GM19395 (cell line): ENCODE data around the gene LYRM2.

Experiments
- ATAC-seq: cut with Tn5 transposase; IDR thresholded peaks from one replicate; pipeline ENCODE4 v1.9.1; 2021; ENCODE audit warnings: mild to moderate bottlenecking, moderate library complexity; ENCODE audit not compliant: unreplicated experiment

Gene LYRM2

DNA sequence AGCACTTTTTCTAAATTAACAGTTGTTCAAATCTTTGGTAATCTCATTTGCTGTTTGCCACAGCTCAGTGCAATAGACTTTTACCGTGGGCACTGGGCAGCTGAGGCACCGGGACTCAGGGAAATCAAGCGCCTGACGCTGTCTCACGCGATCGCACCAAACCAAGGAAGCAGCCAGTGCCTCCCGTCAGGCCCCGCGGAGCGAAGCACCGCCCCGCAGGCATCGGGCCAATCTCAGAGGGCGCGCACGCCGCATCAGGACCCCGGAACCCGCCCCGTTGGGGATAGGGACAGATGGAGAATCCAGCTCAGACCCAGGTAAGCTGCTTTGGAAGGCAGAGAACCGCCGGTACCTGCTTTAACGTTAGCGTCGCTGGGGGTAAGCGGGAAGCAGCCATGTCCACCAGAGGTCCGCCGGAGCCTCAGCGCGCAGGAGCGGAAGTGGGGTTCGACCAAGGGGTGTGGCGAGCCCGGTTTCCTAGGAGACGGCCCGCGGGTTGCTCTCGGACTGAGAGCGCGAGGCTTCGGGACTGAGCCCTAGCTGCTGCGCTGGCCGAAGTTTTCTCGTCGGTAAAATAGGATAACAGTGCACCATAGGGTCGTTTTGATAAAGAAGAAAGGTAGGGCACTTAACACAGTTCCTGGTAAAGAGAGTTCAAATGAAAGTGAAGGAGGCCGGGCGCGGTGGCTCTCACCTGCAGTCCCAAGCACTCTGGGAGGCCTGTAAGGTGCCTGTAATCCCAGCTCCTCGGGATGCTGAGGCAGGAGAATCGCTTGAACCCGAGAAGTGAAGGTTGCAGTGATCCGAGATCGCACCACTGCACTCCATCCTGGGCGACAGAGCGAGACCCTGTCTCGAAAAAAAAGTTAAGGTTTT lies at the start of gene LYRM2:
LYRM2 (minus strand) TSS at position 428 of the 876 bp plus-strand sequence; CDS start at position 397, 31 bp downstream.
- ATAC-seq: peak; percentile 99

- ATAC-seq: no peak
These were observed 49.8 kb upstream of the LYRM2 start for GRCh38 chr6:89688328-89688727.

- ATAC-seq: no peak
These were observed 46.8 kb upstream of the LYRM2 start for GRCh38 chr6:89685311-89685710.

DNA sequence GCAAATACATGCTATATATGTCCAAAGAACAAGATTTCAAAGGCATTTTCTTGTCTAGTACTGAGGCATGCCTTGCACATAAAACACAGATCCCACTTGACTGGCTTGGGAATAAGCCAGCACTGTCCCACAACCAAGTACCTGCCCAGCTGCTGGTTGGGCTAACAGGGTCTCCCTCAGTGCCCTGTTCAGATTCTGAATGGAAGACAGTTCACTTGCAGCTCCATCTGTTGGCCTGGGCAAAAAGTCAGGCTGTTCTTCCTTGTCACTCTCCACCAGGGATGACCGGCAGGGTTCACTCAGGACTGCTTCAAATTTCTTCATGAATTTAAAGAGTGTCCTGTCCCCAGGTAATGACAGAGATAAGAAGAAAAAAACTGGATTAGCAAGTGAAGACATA lies 44.4 kb upstream of the LYRM2 start:
- no peak for ATAC-seq

- no peak for ATAC-seq
These were observed 43.5 kb upstream of the LYRM2 start for GRCh38 chr6:89681983-89682564.

GRCh38 chr6:89680551-89680950 lies 42.0 kb upstream of the LYRM2 start:
- ATAC-seq: no peak

- no peak for ATAC-seq
These were observed 41.6 kb upstream of the LYRM2 start for GRCh38 chr6:89680150-89680549.

DNA sequence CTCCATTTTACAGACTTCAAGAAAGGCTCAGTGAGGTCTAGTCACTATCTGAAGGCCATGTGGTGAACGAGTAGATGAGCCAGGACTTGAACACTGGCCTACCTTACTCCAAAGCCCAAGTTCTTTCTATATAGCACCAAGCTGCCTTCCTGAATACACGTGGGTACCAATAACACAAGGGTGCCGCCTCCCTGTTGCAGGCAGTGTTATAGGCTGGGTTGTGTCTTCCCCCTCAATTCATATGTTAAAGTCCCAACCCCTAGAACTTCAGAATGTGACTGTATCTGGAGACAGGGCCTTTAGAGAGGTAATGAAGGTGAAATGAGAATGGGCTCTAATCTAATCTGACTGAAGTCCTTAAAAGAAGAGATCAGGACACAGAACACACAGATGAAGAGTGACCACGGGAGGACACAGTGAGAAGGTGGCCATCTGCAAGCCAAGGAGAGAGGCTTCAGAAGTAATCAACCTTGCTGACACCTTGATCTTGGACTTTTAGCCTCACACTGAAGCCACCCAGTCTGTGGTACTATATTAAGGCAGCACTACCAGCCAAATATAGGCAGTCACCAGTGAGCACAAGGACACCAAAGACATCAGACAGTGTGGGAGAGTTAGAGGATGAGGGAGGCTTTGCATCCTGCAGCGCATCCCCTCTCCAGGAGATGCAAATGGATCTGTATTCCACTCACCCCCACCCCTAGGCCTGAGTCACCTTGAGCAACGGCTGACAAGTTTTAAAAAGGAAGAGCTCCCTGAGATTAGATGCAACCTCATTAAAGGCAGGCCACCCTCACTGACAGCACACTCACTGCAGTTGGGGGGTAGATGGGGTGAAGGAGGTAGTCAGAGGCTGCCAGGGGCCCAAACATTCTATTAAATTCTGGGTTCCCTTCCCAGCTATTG lies 40.9 kb upstream of the LYRM2 start:
- no peak for ATAC-seq

DNA sequence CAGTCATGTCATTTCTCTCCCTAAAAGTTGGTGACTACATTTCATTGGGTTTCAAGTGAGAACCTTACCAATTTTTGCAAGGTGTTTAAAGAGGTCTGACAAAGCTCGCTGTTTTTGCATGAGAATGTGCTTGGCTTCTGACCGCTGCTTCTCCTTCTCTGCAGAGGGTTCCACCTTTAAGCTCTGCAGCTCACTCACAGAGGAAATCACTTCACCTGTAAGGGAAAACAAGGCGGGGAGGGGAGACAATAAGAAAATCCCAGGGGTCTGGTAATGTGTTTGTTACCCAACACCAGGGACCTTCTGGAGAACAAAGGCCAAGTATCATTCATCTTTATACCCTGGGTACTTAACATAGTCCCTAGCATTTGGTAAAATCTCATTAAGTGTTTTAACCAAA lies 40.0 kb upstream of the LYRM2 start:
- ATAC-seq: no peak

- ATAC-seq: no peak
These were observed 37.6 kb upstream of the LYRM2 start for GRCh38 chr6:89675949-89676748.

GRCh38 chr6:89670935-89671565 lies 32.5 kb upstream of the LYRM2 start:
- no peak for ATAC-seq

DNA sequence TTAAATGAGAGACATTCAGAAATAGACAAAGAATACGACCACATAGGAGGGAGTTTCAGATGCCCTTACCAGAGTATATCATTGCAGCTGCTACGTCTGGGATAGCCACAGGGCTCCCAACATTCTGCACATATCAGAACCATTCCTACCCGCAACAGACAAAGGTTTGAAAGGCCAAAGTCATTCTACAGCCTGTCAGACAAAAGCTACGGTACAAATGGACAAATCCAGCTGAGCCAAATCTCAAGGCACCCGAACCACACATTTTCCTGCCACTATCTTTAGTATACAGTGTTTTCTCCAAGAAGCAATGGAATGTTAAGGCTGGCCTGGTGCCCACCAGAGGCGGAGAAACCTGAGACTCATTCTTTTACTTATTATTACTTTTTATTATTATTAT lies 30.5 kb upstream of the LYRM2 start:
- ATAC-seq: no peak

DNA sequence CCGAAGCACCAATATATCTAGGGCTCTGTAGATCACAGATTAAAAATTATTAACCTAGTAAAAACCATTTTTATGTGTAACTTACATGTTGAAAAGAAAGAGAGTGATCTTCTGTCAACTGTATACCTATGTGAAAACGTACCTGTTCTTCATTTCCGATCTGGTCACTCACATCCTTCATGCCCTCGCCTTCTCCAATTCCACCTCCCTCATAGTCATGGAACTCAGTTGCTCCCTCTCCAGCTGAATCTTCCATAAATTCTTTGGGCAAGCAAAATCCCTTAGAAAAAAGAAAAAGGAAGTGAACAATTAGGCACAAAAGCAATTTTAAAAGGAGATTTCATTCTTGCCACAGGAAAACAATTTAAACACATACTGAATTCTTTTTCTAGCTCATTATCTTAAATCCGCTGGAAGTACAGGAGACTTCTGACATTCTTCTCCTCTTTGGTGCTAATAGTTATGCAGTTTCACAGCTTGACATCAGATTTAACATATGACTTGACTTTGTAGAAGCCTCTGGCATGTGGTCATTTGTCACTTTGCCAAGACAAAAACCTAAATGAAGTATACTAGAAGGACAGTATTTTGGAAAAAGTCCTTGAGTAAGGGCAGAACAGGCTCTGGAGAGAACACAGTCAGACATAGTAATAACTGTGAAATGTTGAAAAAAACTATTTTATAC lies 29.5 kb upstream of the LYRM2 start:
- ATAC-seq: no peak

GRCh38 chr6:89662659-89663223 lies 24.2 kb upstream of the LYRM2 start:
- no peak for ATAC-seq

DNA sequence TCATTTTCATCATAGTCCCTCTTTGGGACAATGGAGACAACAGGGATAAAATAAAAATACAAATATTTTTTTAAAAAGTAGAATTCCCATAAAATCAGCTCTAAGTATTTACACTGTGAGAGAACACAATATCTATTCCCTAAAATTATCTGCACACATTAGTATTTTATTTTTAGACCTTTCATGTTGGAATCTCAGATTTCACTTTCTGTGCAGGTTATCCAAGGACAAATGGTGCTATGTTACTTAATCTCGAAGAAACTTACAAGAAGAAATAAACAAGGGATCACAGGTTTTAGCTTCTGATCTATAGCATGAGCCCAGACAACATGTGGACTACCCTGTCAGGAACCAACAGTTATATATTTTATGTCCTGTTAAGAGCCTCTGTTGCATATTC lies 23.0 kb upstream of the LYRM2 start:
- no peak for ATAC-seq

DNA sequence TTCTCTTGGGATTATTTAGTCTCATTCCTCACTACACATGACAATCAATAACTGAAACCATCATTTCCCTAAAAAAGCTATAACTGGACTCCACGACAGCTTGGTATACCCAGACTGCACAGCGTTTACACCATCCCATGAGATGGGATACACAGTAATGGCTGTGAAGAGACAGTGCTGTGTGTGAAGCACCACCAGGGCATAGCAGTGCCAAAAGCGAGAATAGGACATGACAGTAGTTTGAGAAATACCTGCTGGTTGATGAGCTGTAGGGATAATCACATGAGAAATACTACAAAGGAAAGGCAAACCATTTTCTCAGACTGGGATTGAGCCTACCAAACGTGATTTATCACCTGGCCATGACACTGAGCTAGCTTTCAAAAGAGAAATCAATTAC lies 22.4 kb upstream of the LYRM2 start:
- no peak for ATAC-seq

DNA sequence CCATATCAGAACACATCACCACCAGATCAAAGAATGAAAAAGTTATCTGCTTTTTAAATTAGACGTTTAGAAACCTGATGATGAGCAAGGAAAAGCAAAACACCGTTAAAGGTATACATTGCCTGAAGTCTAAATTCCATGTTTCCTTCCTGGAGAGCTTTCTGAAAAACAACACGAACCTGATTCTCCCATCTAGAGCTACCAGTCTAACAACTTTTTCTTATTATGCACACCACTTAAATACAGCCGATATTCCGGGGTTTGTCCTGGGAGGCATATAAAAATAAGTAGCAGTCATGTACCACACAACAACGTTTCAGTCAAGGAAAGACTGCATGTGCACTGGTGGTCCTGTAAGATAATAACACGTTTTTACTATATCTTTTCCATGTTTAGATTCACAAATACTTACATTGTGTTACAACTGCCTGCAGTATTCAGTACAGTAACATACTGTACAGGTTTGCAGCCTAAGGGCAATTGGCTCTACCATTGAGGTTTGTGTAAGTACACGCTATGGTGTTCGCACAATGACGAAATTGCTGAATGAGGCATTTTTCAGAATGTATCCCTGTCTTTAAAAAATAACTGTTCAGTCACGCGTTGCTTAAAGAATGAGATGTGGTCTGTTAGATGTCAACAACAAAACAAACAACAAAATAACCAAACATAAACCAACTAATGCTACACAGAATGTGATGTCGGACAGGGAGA lies 19.1 kb upstream of the LYRM2 start:
- ATAC-seq: no peak

- ATAC-seq: no peak
These were observed 16.6 kb upstream of the LYRM2 start for GRCh38 chr6:89655122-89655521.

DNA sequence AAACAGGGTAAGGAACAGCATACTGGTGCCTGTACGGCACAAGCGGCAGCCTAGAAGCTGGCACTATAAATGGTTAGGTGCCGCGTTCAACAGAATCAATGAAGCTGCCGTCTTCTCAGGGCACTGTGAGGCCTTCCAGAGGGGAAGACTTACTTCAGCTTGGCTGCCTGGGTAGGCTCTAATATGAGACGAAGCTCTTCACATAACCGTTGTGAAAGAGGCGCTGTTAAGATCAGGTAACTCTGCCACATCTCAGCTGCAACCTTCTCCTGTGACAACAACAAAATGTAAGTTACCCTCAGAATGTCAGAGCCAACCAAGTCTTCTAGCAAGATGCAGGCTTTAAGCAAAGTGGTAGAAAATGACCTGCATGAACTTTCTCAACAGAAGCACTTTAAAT lies 12.0 kb upstream of the LYRM2 start:
- ATAC-seq: no peak
